Placental pericyte (primary cell): ENCODE data around the gene GDAP2. TPM values are rescaled to one million over a fixed set of nuclear protein-coding genes. Genes with fewer than 3 reads are reported as not detected.

Experiments used
- total RNA-seq: library from RNA; depleted of rRNA; stranded (reverse); fragments of >200 nt; gene quantifications from 2 replicates; pipeline ENCODE4 v1.2.3, GENCODE V29; 2012

Gene GDAP2
- 23.0 and 31.6 TPM in 2 replicates for total RNA-seq

GRCh38 chr1:117929343-117930172, at the start of gene GDAP2, which contains the start of gene WDR3:
GDAP2 (minus strand) TSS chr1:117929621; CDS start chr1:117920357, 9,264 bp downstream.
WDR3 (plus strand) TSS chr1:117929739; CDS start chr1:117933320, 3,581 bp downstream.

Other genes starting within 250 kb of the GDAP2 start
- 16.6 and 29.2 TPM in 2 replicates for gene WDR3, start 118 bp upstream of the GDAP2 start, total RNA-seq